Measurements from ENCODE around the gene KLF7. TPM values are rescaled to one million over a fixed set of nuclear protein-coding genes. Genes with fewer than 3 reads are reported as not detected.

The KLF7 gene
- total RNA-seq, 1 experiment from 2014 or later, result 17.1 TPM

GRCh38 chr2:207141386-207141785 lies 24.4 kb downstream of the KLF7 start:
- ATAC-seq (no peak), DNase-seq (ENCODE audit: low read depth, low spot score) (no peak)
- no peak for TF ChIP-seq REST (IDR thresholded peaks at IDR 0.05; ENCODE audit: insufficient read depth in 1 of 2, low read depth in 2 of 2, low read length in 1 of 2)
- TF ChIP-seq TCF7L2 (IDR thresholded peaks at IDR 0.05; ENCODE audit: low read depth, low read length), result no peak
- TF ChIP-seq SIN3A (IDR thresholded peaks at IDR 0.05; ENCODE audit: borderline replicate concordance, insufficient read depth, low read depth, low read length), result no peak
- TF ChIP-seq POLR2AphosphoS5 (IDR thresholded peaks at IDR 0.05; ENCODE audit: low read depth, low read length), result no peak
- TF ChIP-seq CTCF (IDR thresholded peaks at IDR 0.05), result no peak
- ChIA-PET POLR2A (interaction anchor here (0.7 kb wide), 1 partner anchor 193 kb away, joined by 5 read pairs; no protein-coding TSS in a partner anchor), CTCF (no interaction called here)
- Histone ChIP-seq H3K4me1 (ENCODE audit: control insufficient read depth, insufficient read depth, low read length) (peaks cover 5% of the 10 kb centered on the region; the same call in 1 of the 2 replicates), H3K9me3 (ENCODE audit: control insufficient read depth, insufficient read depth, low read depth, low read length) (no peaks in the 10 kb centered on the region), H3K4me3 (ENCODE audit: low read depth in 2 of 2, low read length in 2 of 2) (no peak overlapping the region), H3K27me3 (ENCODE audit: control insufficient read depth, insufficient read depth, low read length) (no peaks in the 10 kb centered on the region), H3K27ac (ENCODE audit: low read length) (no peak overlapping the region), H3K36me3 (ENCODE audit: control insufficient read depth, insufficient read depth, low read length) (no peaks in the 10 kb centered on the region)
- no TSS peak for BruUV-seq (replicated peaks)
- in situ Hi-C loops (cut with HindIII; ENCODE audit: low pct_unique_long_range_greater_than_20kb, low sequenced_read_pairs), result no loop called here
- intact Hi-C loops (cut with micrococcal nuclease; ENCODE audit: unreplicated experiment), result no loop called here

DNA sequence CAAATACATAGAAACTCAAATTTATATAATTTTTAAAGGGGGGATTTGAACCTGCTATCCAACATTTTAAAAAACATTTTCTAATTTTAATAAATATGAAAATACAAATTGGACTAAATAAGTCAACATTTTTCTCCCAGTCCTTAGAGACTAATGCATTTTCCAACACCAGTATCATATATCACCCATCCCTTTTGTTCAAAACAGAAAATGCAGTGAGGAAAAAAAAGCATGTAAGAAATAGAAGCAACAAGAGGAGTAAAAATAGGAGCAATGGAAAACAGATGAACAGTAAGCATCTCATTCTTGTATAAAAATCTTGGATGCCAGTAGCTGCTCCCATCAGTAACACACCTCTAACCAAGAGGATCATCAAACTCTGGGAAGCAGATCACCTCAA lies 25.5 kb downstream of the KLF7 start:
- H3K4me1 ChIP-seq (ENCODE audit: control insufficient read depth, insufficient read depth, low read length), result peaks cover 7% of the 10 kb centered on the region
- in situ Hi-C loops (cut with HindIII; ENCODE audit: low pct_unique_long_range_greater_than_20kb, low sequenced_read_pairs), result no loop called here

More for the DNA sequence above, 25.5 kb downstream of the KLF7 start:
- Histone ChIP-seq H3K9me3 (ENCODE audit: control insufficient read depth, insufficient read depth, low read depth, low read length) (no peaks in the 10 kb centered on the region), H3K36me3 (ENCODE audit: control insufficient read depth, insufficient read depth, low read length) (no peaks in the 10 kb centered on the region), H3K27ac (ENCODE audit: low read length) (no peak overlapping the region), H3K27me3 (ENCODE audit: control insufficient read depth, insufficient read depth, low read length) (no peaks in the 10 kb centered on the region), H3K4me3 (ENCODE audit: low read depth in 2 of 2, low read length in 2 of 2) (no peak overlapping the region)
- POLR2A ChIA-PET, result no interaction called here
- TF ChIP-seq CTCF (IDR thresholded peaks at IDR 0.05) (no peak), POLR2AphosphoS5 (IDR thresholded peaks at IDR 0.05; ENCODE audit: low read depth, low read length) (no peak)
- ATAC-seq (no peak), DNase-seq (ENCODE audit: low read depth, low spot score) (no peak)
- CTCF ChIA-PET, result no interaction called here
- no TSS peak for BruUV-seq (replicated peaks)
- intact Hi-C loops (cut with micrococcal nuclease; ENCODE audit: unreplicated experiment), result no loop called here
